Osteocyte (in vitro differentiated cells): ENCODE results near the gene MINPP1. TPM values are rescaled to one million over a fixed set of nuclear protein-coding genes. Genes with fewer than 3 reads are reported as not detected.

Experiments
- DNase-seq: peaks from one replicate; pipeline ENCODE4 v3.0.0; 2021; ENCODE audit warnings: mixed read lengths; ENCODE audit not compliant: unreplicated experiment; ENCODE audit errors: extremely low spot score
- H3K27ac Mint-ChIP-seq: one replicate; pipeline ENCODE4 v1.8.0; 2021; ENCODE audit warnings: mild to moderate bottlenecking, mixed read lengths; ENCODE audit not compliant: unreplicated experiment
- H3K27me3 Mint-ChIP-seq: one replicate; pipeline ENCODE4 v1.8.0; 2021; ENCODE audit warnings: mixed read lengths; ENCODE audit not compliant: unreplicated experiment
- H3K36me3 Mint-ChIP-seq: one replicate; pipeline ENCODE4 v1.8.0; 2021; ENCODE audit warnings: mixed read lengths; ENCODE audit not compliant: unreplicated experiment
- H3K4me1 Mint-ChIP-seq: one replicate; pipeline ENCODE4 v1.8.0; 2021; ENCODE audit warnings: mixed read lengths; ENCODE audit not compliant: unreplicated experiment
- H3K4me3 Mint-ChIP-seq: one replicate; pipeline ENCODE4 v1.8.0; 2021; ENCODE audit warnings: mild to moderate bottlenecking, moderate library complexity, mixed read lengths; ENCODE audit not compliant: unreplicated experiment
- H3K9me3 Mint-ChIP-seq: one replicate; pipeline ENCODE4 v1.8.0; 2021; ENCODE audit warnings: mixed read lengths; ENCODE audit not compliant: unreplicated experiment
- CTCF ChIP-seq: fragments of 200-600 bp; sonication (generic); IDR thresholded peaks from 2 replicates; pipeline ENCODE4 v1.5.0; 2021; ENCODE audit warnings: antibody characterized with exemption, mild to moderate bottlenecking, moderate library complexity
- total RNA-seq: library from RNA; stranded (reverse); gene quantifications from 2 replicates; pipeline ENCODE4 v1.2.1, GENCODE V29; 2021

MINPP1 gene
- total RNA-seq, 1 donor from 2014 or later = 22.9 TPM

GRCh38 chr10:87518937-87519336 lies 14.2 kb downstream of the MINPP1 start:
- H3K36me3 Mint-ChIP-seq = peaks cover 41% of the 10 kb centered on the region
- no peak for TF ChIP-seq CTCF
- H3K4me3 Mint-ChIP-seq = no peak overlapping the region
- peaks cover 6% of the 10 kb centered on the region for H3K9me3 Mint-ChIP-seq
- DNase-seq = no peak
- H3K27me3 Mint-ChIP-seq = no peaks in the 10 kb centered on the region
- no peak overlapping the region for H3K27ac Mint-ChIP-seq
- H3K4me1 Mint-ChIP-seq = peaks cover 5% of the 10 kb centered on the region

GRCh38 chr10:87519582-87519981 lies 14.9 kb downstream of the MINPP1 start:
- Mint-ChIP-seq H3K27ac (no peak overlapping the region), H3K36me3 (peaks cover 39% of the 10 kb centered on the region), H3K4me1 (peaks cover 5% of the 10 kb centered on the region), H3K27me3 (no peaks in the 10 kb centered on the region), H3K4me3 (no peak overlapping the region), H3K9me3 (peaks cover 6% of the 10 kb centered on the region)
- DNase-seq = no peak
- no peak for TF ChIP-seq CTCF

- H3K27ac Mint-ChIP-seq = no peak overlapping the region
- peaks cover 50% of the 10 kb centered on the region for H3K36me3 Mint-ChIP-seq
- no peak overlapping the region for H3K4me3 Mint-ChIP-seq
- no peak for TF ChIP-seq CTCF
- peaks cover 5% of the 10 kb centered on the region for H3K4me1 Mint-ChIP-seq
- H3K9me3 Mint-ChIP-seq = peaks cover 6% of the 10 kb centered on the region
- no peak for DNase-seq
- no peaks in the 10 kb centered on the region for H3K27me3 Mint-ChIP-seq
Measured at GRCh38 chr10:87523731-87524130, 19.0 kb downstream of the MINPP1 start.

- Mint-ChIP-seq H3K4me3 (no peak overlapping the region), H3K36me3 (peaks cover 53% of the 10 kb centered on the region), H3K9me3 (peaks cover 6% of the 10 kb centered on the region), H3K27ac (no peak overlapping the region), H3K27me3 (no peaks in the 10 kb centered on the region), H3K4me1 (peaks cover 5% of the 10 kb centered on the region)
- no peak for TF ChIP-seq CTCF
- no peak for DNase-seq
Measured at GRCh38 chr10:87524296-87524695, 19.6 kb downstream of the MINPP1 start.

- TF ChIP-seq CTCF = no peak
- peak overlapping the region; percentile 13 for H3K27ac Mint-ChIP-seq
- peaks cover 2% of the 10 kb centered on the region for H3K9me3 Mint-ChIP-seq
- no peak for DNase-seq
- H3K4me1 Mint-ChIP-seq = peaks cover 13% of the 10 kb centered on the region
- peaks cover 38% of the 10 kb centered on the region for H3K36me3 Mint-ChIP-seq
- no peaks in the 10 kb centered on the region for H3K27me3 Mint-ChIP-seq
- no peak overlapping the region for H3K4me3 Mint-ChIP-seq
Measured at GRCh38 chr10:87531908-87532622, 27.4 kb downstream of the MINPP1 start.
